DMS153 treated with DMSO at 0.1 percent for 48 hours (cell line): ENCODE results near the gene INAFM2.

ENCODE experiments used
- DNase-seq: peaks from one replicate; lab custom pipeline; 2025; ENCODE audit not compliant: unreplicated experiment; lab: John Stamatoyannopoulos, UW

The INAFM2 gene

GRCh38 chr15:40327457-40327856 lies 4.0 kb downstream of the INAFM2 start:
- no peak for DNase-seq

GRCh38 chr15:40328176-40328575 lies 4.7 kb downstream of the INAFM2 start:
- DNase-seq = no peak

- DNase-seq = no peak
These were observed 5.3 kb downstream of the INAFM2 start for GRCh38 chr15:40328751-40329150.

- DNase-seq = no peak
These were observed 6.3 kb downstream of the INAFM2 start for GRCh38 chr15:40329804-40330203.

GRCh38 chr15:40330368-40330836 lies 6.9 kb downstream of the INAFM2 start:
- DNase-seq = no peak

- DNase-seq = no peak
These were observed 7.5 kb downstream of the INAFM2 start for GRCh38 chr15:40331026-40331425.

- DNase-seq = no peak
These were observed 8.1 kb downstream of the INAFM2 start for GRCh38 chr15:40331637-40332036.

- DNase-seq = no peak
These were observed 8.8 kb downstream of the INAFM2 start for GRCh38 chr15:40332113-40332781.

GRCh38 chr15:40333922-40334492 lies 10.5 kb downstream of the INAFM2 start:
- no peak for DNase-seq

GRCh38 chr15:40334541-40334940 lies 11.0 kb downstream of the INAFM2 start:
- no peak for DNase-seq

- DNase-seq = no peak
These were observed 11.7 kb downstream of the INAFM2 start for GRCh38 chr15:40334941-40335795.

- DNase-seq = peak; percentile 36
These were observed 12.6 kb downstream of the INAFM2 start for GRCh38 chr15:40335938-40336743.

GRCh38 chr15:40336744-40337122 lies 13.2 kb downstream of the INAFM2 start:
- no peak for DNase-seq

- no peak for DNase-seq
These were observed 14.1 kb downstream of the INAFM2 start for GRCh38 chr15:40337597-40337996.

GRCh38 chr15:40338041-40338657 lies 14.7 kb downstream of the INAFM2 start:
- no peak for DNase-seq

GRCh38 chr15:40338921-40339620 lies 15.6 kb downstream of the INAFM2 start:
- no peak for DNase-seq

GRCh38 chr15:40339621-40339945 lies 16.1 kb downstream of the INAFM2 start:
- no peak for DNase-seq

GRCh38 chr15:40340038-40340739 lies 16.7 kb downstream of the INAFM2 start:
- DNase-seq = no peak

GRCh38 chr15:40340740-40341400 lies 17.4 kb downstream of the INAFM2 start, which contains the start of gene CCDC9B:
Gene CCDC9B, minus strand, starts transcription at chr15:40340939. Its CDS starts 120 bp downstream, at chr15:40340819.
- DNase-seq = peak; percentile 59
